Heart left ventricle (tissue), 16 donors: ENCODE data around the gene DPP10. TPM values are rescaled to one million over a fixed set of nuclear protein-coding genes. Genes with fewer than 3 reads are reported as not detected.

ENCODE experiments used
- ATAC-seq, 4 donors: fragments of 200-7000 bp; cut with Tn5 transposase; one replicate each; pipeline ENCODE4 v1.9.1; 2020 to 2022; ENCODE audit warnings: moderate library complexity in 4 of 4, mild to moderate bottlenecking in 3 of 4, moderate number of reproducible peaks in 1 of 4
- DNase-seq, 5 donors: peaks; one replicate each; pipeline ENCODE4 v3.0.0-alpha.2; 2020
- H3K27ac ChIP-seq, 12 donors: fragments of 200-600 bp; sonication (generic) in 4 of 12; one replicate each; pipeline versions ENCODE4 v1.5.0 to v1.8.0; 2016 to 2022; ENCODE audit warnings: mild to moderate bottlenecking in 2 of 12
- H3K27me3 ChIP-seq, 9 donors: fragments of 200-600 bp; sonication (generic) in 2 of 9; one replicate each; pipeline versions ENCODE4 v1.5.1 to v1.8.0; 2016 to 2022; ENCODE audit warnings: mild to moderate bottlenecking in 3 of 9
- H3K36me3 ChIP-seq, 9 donors: fragments of 200-600 bp; sonication (generic) in 2 of 9; one replicate each; pipeline versions ENCODE4 v1.5.0 to v1.8.0; 2018 to 2022; ENCODE audit warnings: mild to moderate bottlenecking in 2 of 9
- H3K4me1 ChIP-seq, 12 donors: fragments of 200-600 bp; sonication (generic) in 4 of 12; one replicate each; pipeline versions ENCODE4 v1.5.0 to v1.8.0; 2016 to 2022; ENCODE audit warnings: mild to moderate bottlenecking in 3 of 12
- H3K4me3 ChIP-seq, 12 donors: fragments of 200-600 bp; sonication (generic) in 4 of 12; one replicate each; pipeline versions ENCODE4 v1.5.0 to v1.8.0; 2017 to 2022; ENCODE audit warnings: mild to moderate bottlenecking in 9 of 12, moderate library complexity in 4 of 12
- H3K9me3 ChIP-seq, 12 donors: fragments of 200-600 bp; sonication (generic) in 4 of 12; one replicate each; pipeline versions ENCODE4 v1.5.0 to v1.8.0; 2016 to 2022; ENCODE audit warnings: mild to moderate bottlenecking in 1 of 12
- CTCF ChIP-seq, 12 donors: fragments of 200-600 bp; sonication (generic) in 4 of 12; IDR thresholded peaks; one replicate each; pipeline versions ENCODE4 v1.5.0 to v1.8.0; 2018 to 2022; ENCODE audit warnings: antibody characterized with exemption in 12 of 12, mild to moderate bottlenecking in 5 of 12
- POLR2A ChIP-seq, 2 donors: fragments of 450-650 bp; IDR thresholded peaks; one replicate each; pipeline ENCODE4 v1.6.1; 2017; ENCODE audit warnings: antibody characterized with exemption in 2 of 2, mild to moderate bottlenecking in 2 of 2, moderate library complexity in 2 of 2
- WGBS, 4 donors: extraction: QIAGEN DNeasy Blood & Tissue Kit in 2 of 4; methylation state at CpG; one replicate each; pipeline versions ENCODE4 v1.1.5 to v1.1.7; 2013 to 2018; 5-methylcytosine and 5-hydroxymethylcytosine counted together
- intact Hi-C, 10 donors: fragments of 100-400 bp; cut with DNase I; formaldehyde crosslinking; loops; one replicate each; pipeline versions ENCODE4 v1.11.1 to v1.14.2; 2022
- polyA plus RNA-seq, 2 donors: library from polyadenylated mRNA; stranded (reverse); fragments of 200-250 nt; gene quantifications; one replicate each; pipeline ENCODE4 v1.2.3, GENCODE V29; 2013
- total RNA-seq, 9 donors: library from RNA; depleted of rRNA in 2 of 9; stranded (reverse); fragments of >200 nt in 2 of 9; fragmentation: NEBNext Ultra II Directional in 3 of 9; extraction: Animal tissue kit (Norgen Biotek cat#: 25700) in 3 of 9; gene quantifications; one replicate each; pipeline versions ENCODE4 v1.1.0 to v1.2.4, GENCODE V29; 2016 to 2023
- donor health status: ischemic (EF 13 %, LVEDD 7.1; RV severe dilation, severe dysfunction).
- donor health status: healthy with polysubstance abuse.
- donor health status: DM: no; HTN: yes; CAD: no.
- donor health status: DM: no; HTN: no; CAD: no.
- donor health status: ischemic (EF 25% LVEDD 6.9; RV normal size, moderate dysfunction).
- donor health status: ischemic (EF 25% LVEDD 5.7; RV mildly dilated, moderate dysfunction).
- donor health status: healthy.
- donor health status: DM: yes; HTN: yes; CAD: no.
- donor health status: ischemic (EF 35%, LVEDD 5.7; RV mildly dilated, moderate dysfunction).
- donor health status: nonischemic (EF 11% LVEDD 7.7; RV severe dilation, severe dysfunction).
- donor health status: DM: yes; HTN: yes; CAD: no.
- donor health status: PGD.
- donor health status: ischemic (EF 29% LVEDD 5.4; RV normal size, mild dysfunction).
- donor health status: nonischemic (EF 23%, LVEDD 6.1; RV moderate dilation, normal function).

Gene DPP10
- total and polyA plus RNA-seq, 11 donors: 0.88 TPM; not detected in 10

DNA sequence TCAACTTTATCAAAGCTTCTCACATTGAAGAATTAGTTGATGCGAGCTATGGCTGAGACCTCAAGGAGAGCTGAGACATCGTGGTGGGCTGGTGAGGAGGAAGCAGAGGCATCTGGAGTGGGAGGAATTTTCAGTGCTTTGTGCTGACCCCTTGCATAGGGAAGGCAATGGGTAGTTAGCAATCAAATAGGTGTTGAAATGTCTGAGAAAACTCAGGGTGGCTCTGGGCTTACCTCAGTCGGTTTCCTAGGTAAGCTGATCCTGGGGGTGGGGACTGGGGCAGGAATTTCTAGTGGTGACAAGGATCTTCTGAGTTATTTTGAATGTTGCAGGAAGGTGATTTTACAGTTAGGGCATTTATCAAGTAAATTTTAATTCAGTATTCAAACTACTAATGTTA is 20.7 kb upstream of the DPP10 start:
- H3K4me1 ChIP-seq: no peaks in the 10 kb centered on the region
- H3K27ac ChIP-seq: no peak overlapping the region
- H3K4me3 ChIP-seq: no peak overlapping the region
- ATAC-seq (no peak), DNase-seq (no peak)
- TF ChIP-seq CTCF (IDR thresholded peaks at IDR 0.05) (no peak), POLR2A (IDR thresholded peaks at IDR 0.05) (no peak)
- no peaks in the 10 kb centered on the region for H3K36me3 ChIP-seq
- no peaks in the 10 kb centered on the region for H3K9me3 ChIP-seq
- 32 to 38% (median 35%) methylated on average over 3 of the region's 3 CpGs for WGBS, 4 donors
- H3K27me3 ChIP-seq: no peaks in the 10 kb centered on the region
- intact Hi-C loops: no loop called here

DNA sequence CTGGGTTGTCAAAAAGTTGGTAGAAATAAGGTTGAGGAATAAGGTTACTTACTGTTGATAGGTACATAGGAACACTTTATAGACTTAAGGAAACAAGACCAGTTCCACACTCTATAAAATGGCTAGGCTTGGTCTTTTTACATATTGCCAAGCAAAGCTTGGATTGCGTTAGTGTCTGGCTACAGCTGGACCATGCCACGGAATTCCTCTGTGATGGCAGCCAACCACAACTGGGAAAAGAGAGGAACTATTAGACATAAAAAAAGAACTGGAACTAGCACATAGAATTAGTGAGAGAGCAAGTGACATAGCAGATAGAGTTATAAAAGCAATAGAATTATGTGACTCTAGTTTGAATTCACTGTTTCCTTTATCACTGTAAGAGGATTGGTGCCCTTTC is 17.7 kb upstream of the DPP10 start:
- no peaks in the 10 kb centered on the region for H3K27me3 ChIP-seq
- intact Hi-C loops: no loop called here
- no peaks in the 10 kb centered on the region for H3K4me1 ChIP-seq
- no peaks in the 10 kb centered on the region for H3K36me3 ChIP-seq
- no peaks in the 10 kb centered on the region for H3K9me3 ChIP-seq
- H3K4me3 ChIP-seq: no peak overlapping the region
- H3K27ac ChIP-seq: no peak overlapping the region
- WGBS, 4 donors: 71 to 82% (median 75%) methylated on average over 2 of the region's 2 CpGs
- no peak for DNase-seq
- TF ChIP-seq POLR2A (IDR thresholded peaks at IDR 0.05): no peak
- no peak for TF ChIP-seq CTCF (IDR thresholded peaks at IDR 0.05)
- ATAC-seq: no peak

DNA sequence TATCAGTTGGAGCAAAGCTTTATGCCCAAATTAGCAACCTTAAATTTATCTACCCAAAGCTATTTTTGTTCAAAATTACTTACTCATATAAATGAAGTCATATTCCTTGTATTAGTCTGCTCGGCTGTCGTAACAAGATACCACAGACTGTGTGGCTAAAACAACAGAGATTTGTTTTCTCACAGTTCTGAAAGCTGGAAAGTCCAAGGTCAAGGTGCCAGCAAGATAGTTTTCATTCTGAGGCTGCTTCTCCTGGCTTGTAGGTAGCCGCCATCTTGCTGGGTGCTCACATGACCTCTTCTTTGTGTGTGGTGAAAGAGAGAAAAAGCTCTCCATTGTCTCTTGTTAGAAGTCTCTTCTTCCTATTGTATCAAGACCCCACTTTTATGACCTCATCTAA is 15.7 kb upstream of the DPP10 start:
- Histone ChIP-seq H3K27me3 (no peaks in the 10 kb centered on the region), H3K36me3 (no peaks in the 10 kb centered on the region), H3K4me3 (no peak overlapping the region), H3K9me3 (no peaks in the 10 kb centered on the region), H3K4me1 (no peaks in the 10 kb centered on the region), H3K27ac (no peak overlapping the region)
- DNase-seq: no peak
- WGBS, 4 donors: 78 to 83% (median 81%) methylated on average over 3 of the region's 3 CpGs
- intact Hi-C loops: no loop called here
- no peak for TF ChIP-seq POLR2A (IDR thresholded peaks at IDR 0.05)
- TF ChIP-seq CTCF (IDR thresholded peaks at IDR 0.05): no peak
- no peak for ATAC-seq

DNA sequence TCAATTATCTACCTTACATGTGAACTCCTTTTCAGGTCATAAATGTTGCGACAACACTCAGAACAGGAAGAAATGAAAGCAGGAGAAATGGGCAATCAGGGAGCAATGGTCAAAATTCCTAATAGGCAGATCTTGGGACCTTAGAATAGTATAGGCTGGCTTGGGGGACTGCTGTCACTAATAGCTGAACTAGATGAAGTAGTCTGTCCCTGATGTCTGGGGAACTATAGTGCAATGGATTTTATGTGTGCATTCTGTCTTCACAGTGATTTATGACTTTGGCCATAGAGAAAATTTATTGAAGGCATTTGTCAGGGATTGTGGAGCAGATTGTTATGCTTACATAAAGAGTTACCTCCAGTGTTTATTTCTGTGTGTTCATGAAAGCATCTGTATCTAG is 6.1 kb upstream of the DPP10 start:
- H3K4me3 ChIP-seq: no peak overlapping the region
- 85 to 93% (median 90%) methylated on average over 1 of the region's 1 CpG for WGBS, 4 donors
- TF ChIP-seq CTCF (IDR thresholded peaks at IDR 0.05): no peak
- TF ChIP-seq POLR2A (IDR thresholded peaks at IDR 0.05): no peak
- DNase-seq (no peak), ATAC-seq (no peak)
- H3K27me3 ChIP-seq: peaks cover 0 to 4% (median 0%) of the 10 kb centered on the region in 9 donors
- intact Hi-C loops: no loop called here
- H3K4me1 ChIP-seq: no peaks in the 10 kb centered on the region
- H3K9me3 ChIP-seq: peaks cover 0 to 4% (median 0%) of the 10 kb centered on the region in 12 donors
- no peaks in the 10 kb centered on the region for H3K36me3 ChIP-seq
- no peak overlapping the region for H3K27ac ChIP-seq
